ENCODE measurements around the gene USP37.
"Not testable (repeated sequence)": the region's sequence is repeated elsewhere in the genome, so short reads cannot be mapped to it uniquely, and the experiment has no call there.

The USP37 gene

DNA sequence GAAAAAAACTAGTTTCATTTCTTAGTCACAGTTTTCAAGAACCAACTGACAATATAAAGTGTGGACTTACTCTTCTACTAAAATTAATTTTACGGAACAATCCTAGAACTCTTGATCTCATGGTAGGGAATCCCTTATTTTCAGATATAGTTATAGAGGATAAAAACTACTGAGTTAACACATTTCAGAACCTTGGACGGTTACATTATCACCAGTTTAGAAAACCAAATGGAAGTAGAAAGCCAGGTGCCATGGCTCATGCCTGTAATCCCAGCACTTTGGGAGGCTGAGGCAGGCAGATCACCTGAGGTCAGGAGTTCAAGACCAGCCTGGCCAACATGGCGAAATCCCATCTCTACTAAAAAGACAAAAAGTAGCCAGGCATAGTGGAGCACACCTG is 13.9 kb downstream of the USP37 start:
- H4K8ac ChIP-seq (ENCODE audit: low read depth, low read length); DNase-seq; H3K79me2 ChIP-seq (ENCODE audit: control insufficient read depth, insufficient read depth, low read length, poor library complexity); H3K79me1 ChIP-seq (ENCODE audit: low read length); H2BK12ac ChIP-seq (ENCODE audit: low read length); H2AFZ ChIP-seq (ENCODE audit: insufficient read depth, low read length, poor library complexity); H4K12ac ChIP-seq (ENCODE audit: low read depth, low read length); H4K91ac ChIP-seq (ENCODE audit: low read depth, low read length); H3K4ac ChIP-seq (ENCODE audit: low read depth, low read length); H2BK5ac ChIP-seq (ENCODE audit: low read depth, low read length, poor library complexity); H3K9me3 ChIP-seq (ENCODE audit: insufficient read depth, low read depth, low read length); H3K18ac ChIP-seq (ENCODE audit: low read length); H3K4me3 ChIP-seq (ENCODE audit: low read depth, low read length); H3K23ac ChIP-seq (ENCODE audit: low read length); H3K4me2 ChIP-seq (ENCODE audit: low read length); H3K14ac ChIP-seq (ENCODE audit: low read length); H2AK5ac ChIP-seq (ENCODE audit: low read length); H2BK120ac ChIP-seq (ENCODE audit: insufficient read depth, low read length, poor library complexity); H3K27me3 ChIP-seq (ENCODE audit: insufficient read depth, low read length); H3K27ac ChIP-seq (ENCODE audit: low read depth, low read length); H3K9ac ChIP-seq (ENCODE audit: low read length); H3K4me1 ChIP-seq (ENCODE audit: control insufficient read depth in 1 of 2, insufficient read depth in 2 of 2, low read length in 2 of 2): not testable (repeated sequence)
- H3K36me3 ChIP-seq (ENCODE audit: control insufficient read depth in 1 of 2, insufficient read depth in 2 of 2, low read length in 2 of 2) = peaks cover 11% of the 10 kb centered on the region in 2 experiments
- WGBS (ENCODE audit: extremely low coverage, insufficient coverage, insufficient read length) = no CpG with 5 or more reads among the region's 3 CpGs

DNA sequence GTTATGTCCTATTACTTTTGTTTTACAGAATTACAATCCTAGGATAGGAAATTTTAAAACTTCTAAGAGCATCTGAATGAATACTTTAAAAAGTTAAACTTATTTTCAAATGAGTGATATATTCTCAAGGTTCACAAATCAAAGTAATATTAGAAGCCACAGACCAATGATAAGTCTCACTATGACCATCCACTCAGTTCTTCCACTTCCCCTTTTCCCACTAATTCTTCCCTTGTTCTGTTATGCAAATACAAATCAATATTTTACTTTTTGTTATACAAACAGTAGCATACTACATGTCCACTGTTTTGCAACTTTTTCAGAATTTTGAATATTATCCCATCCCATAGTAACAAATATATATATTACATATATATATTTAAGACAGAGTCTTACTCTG is 20.2 kb downstream of the USP37 start:
- Histone ChIP-seq H3K4ac (ENCODE audit: low read depth, low read length) (no peak overlapping the region), H3K79me2 (ENCODE audit: control insufficient read depth, insufficient read depth, low read length, poor library complexity) (no peaks in the 10 kb centered on the region), H2BK5ac (ENCODE audit: low read depth, low read length, poor library complexity) (no peak overlapping the region), H2AFZ (ENCODE audit: insufficient read depth, low read length, poor library complexity) (no peak overlapping the region), H3K9me3 (ENCODE audit: insufficient read depth, low read depth, low read length) (no peaks in the 10 kb centered on the region), H2AK5ac (ENCODE audit: low read length) (no peak overlapping the region), H3K9ac (ENCODE audit: low read length) (no peak overlapping the region), H3K18ac (ENCODE audit: low read length) (no peak overlapping the region), H3K14ac (ENCODE audit: low read length) (no peak overlapping the region), H4K91ac (ENCODE audit: low read depth, low read length) (no peak overlapping the region), H4K12ac (ENCODE audit: low read depth, low read length) (no peak overlapping the region), H3K27ac (ENCODE audit: low read depth, low read length) (no peak overlapping the region), H2BK120ac (ENCODE audit: insufficient read depth, low read length, poor library complexity) (no peak overlapping the region), H3K4me3 (ENCODE audit: low read depth, low read length) (no peak overlapping the region), H3K27me3 (ENCODE audit: insufficient read depth, low read length) (no peaks in the 10 kb centered on the region), H3K36me3 (ENCODE audit: control insufficient read depth in 1 of 2, insufficient read depth in 2 of 2, low read length in 2 of 2) (peaks cover 9 to 10% of the 10 kb centered on the region in 2 experiments), H2BK12ac (ENCODE audit: low read length) (no peak overlapping the region), H3K79me1 (ENCODE audit: low read length) (no peaks in the 10 kb centered on the region), H3K4me2 (ENCODE audit: low read length) (no peak overlapping the region), H4K8ac (ENCODE audit: low read depth, low read length) (no peak overlapping the region), H3K4me1 (ENCODE audit: control insufficient read depth in 1 of 2, insufficient read depth in 2 of 2, low read length in 2 of 2) (no peaks in the 10 kb centered on the region), H3K23ac (ENCODE audit: low read length) (no peak overlapping the region)
- DNase-seq = no peak

- Histone ChIP-seq H3K27ac (ENCODE audit: low read depth, low read length) (no peak overlapping the region), H4K8ac (ENCODE audit: low read depth, low read length) (no peak overlapping the region), H3K4me2 (ENCODE audit: low read length) (no peak overlapping the region), H3K79me1 (ENCODE audit: low read length) (no peaks in the 10 kb centered on the region), H4K91ac (ENCODE audit: low read depth, low read length) (no peak overlapping the region), H3K4me3 (ENCODE audit: low read depth, low read length) (no peak overlapping the region), H4K12ac (ENCODE audit: low read depth, low read length) (no peak overlapping the region), H2BK120ac (ENCODE audit: insufficient read depth, low read length, poor library complexity) (no peak overlapping the region), H3K9me3 (ENCODE audit: insufficient read depth, low read depth, low read length) (no peaks in the 10 kb centered on the region), H2AK5ac (ENCODE audit: low read length) (no peak overlapping the region), H3K27me3 (ENCODE audit: insufficient read depth, low read length) (no peaks in the 10 kb centered on the region), H3K18ac (ENCODE audit: low read length) (no peak overlapping the region), H3K4ac (ENCODE audit: low read depth, low read length) (no peak overlapping the region), H3K36me3 (ENCODE audit: control insufficient read depth in 1 of 2, insufficient read depth in 2 of 2, low read length in 2 of 2) (peaks cover 9 to 11% of the 10 kb centered on the region in 2 experiments), H2AFZ (ENCODE audit: insufficient read depth, low read length, poor library complexity) (no peak overlapping the region), H2BK12ac (ENCODE audit: low read length) (no peak overlapping the region), H3K23ac (ENCODE audit: low read length) (no peak overlapping the region), H3K9ac (ENCODE audit: low read length) (no peak overlapping the region), H3K79me2 (ENCODE audit: control insufficient read depth, insufficient read depth, low read length, poor library complexity) (no peaks in the 10 kb centered on the region), H2BK5ac (ENCODE audit: low read depth, low read length, poor library complexity) (no peak overlapping the region), H3K14ac (ENCODE audit: low read length) (no peak overlapping the region), H3K4me1 (ENCODE audit: control insufficient read depth in 1 of 2, insufficient read depth in 2 of 2, low read length in 2 of 2) (no peaks in the 10 kb centered on the region)
- no peak for DNase-seq
Observed at GRCh38 chr2:218547511-218547910, 20.6 kb downstream of the USP37 start.

DNA sequence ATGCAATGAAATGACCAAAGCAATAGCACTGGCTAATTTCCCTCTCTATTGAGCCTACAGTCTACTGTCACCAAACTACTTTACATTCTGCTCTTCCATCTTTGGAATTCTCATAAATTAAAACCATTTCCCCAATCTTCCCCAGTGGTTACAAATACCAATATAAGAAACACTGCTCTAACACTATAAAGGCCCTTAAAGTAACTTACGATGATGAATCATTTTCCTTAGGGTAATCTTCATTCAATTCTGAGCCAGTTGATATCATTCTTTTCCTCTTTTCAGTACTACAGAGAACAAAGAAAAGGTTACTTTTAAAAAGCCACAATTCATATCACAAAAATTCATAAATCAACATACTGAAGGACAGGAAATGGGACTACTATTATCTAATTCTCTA is 22.1 kb downstream of the USP37 start:
- H4K8ac ChIP-seq (ENCODE audit: low read depth, low read length) = no peak overlapping the region
- no peaks in the 10 kb centered on the region for H3K79me2 ChIP-seq (ENCODE audit: control insufficient read depth, insufficient read depth, low read length, poor library complexity)
- no peak overlapping the region for H4K12ac ChIP-seq (ENCODE audit: low read depth, low read length)
- H3K9ac ChIP-seq (ENCODE audit: low read length) = no peak overlapping the region
- no peak overlapping the region for H2BK120ac ChIP-seq (ENCODE audit: insufficient read depth, low read length, poor library complexity)
- no peaks in the 10 kb centered on the region for H3K79me1 ChIP-seq (ENCODE audit: low read length)
- no peak overlapping the region for H3K18ac ChIP-seq (ENCODE audit: low read length)
- DNase-seq = no peak
- H3K4me2 ChIP-seq (ENCODE audit: low read length) = no peak overlapping the region
- H3K27me3 ChIP-seq (ENCODE audit: insufficient read depth, low read length) = no peaks in the 10 kb centered on the region
- no peak overlapping the region for H2AK5ac ChIP-seq (ENCODE audit: low read length)
- no CpG with 5 or more reads among the region's 1 CpG for WGBS (ENCODE audit: extremely low coverage, insufficient coverage, insufficient read length)
- H2AFZ ChIP-seq (ENCODE audit: insufficient read depth, low read length, poor library complexity) = no peak overlapping the region
- H3K36me3 ChIP-seq (ENCODE audit: control insufficient read depth in 1 of 2, insufficient read depth in 2 of 2, low read length in 2 of 2) = peaks cover 7 to 18% of the 10 kb centered on the region in 2 experiments
- no peaks in the 10 kb centered on the region for H3K9me3 ChIP-seq (ENCODE audit: insufficient read depth, low read depth, low read length)
- H3K4ac ChIP-seq (ENCODE audit: low read depth, low read length) = no peak overlapping the region
- no peak overlapping the region for H3K27ac ChIP-seq (ENCODE audit: low read depth, low read length)
- H4K91ac ChIP-seq (ENCODE audit: low read depth, low read length) = no peak overlapping the region
- no peaks in the 10 kb centered on the region for H3K4me1 ChIP-seq (ENCODE audit: control insufficient read depth in 1 of 2, insufficient read depth in 2 of 2, low read length in 2 of 2)
- H2BK5ac ChIP-seq (ENCODE audit: low read depth, low read length, poor library complexity) = no peak overlapping the region
- no peak overlapping the region for H3K23ac ChIP-seq (ENCODE audit: low read length)
- H3K14ac ChIP-seq (ENCODE audit: low read length) = no peak overlapping the region
- no peak overlapping the region for H3K4me3 ChIP-seq (ENCODE audit: low read depth, low read length)
- H2BK12ac ChIP-seq (ENCODE audit: low read length) = no peak overlapping the region

DNA sequence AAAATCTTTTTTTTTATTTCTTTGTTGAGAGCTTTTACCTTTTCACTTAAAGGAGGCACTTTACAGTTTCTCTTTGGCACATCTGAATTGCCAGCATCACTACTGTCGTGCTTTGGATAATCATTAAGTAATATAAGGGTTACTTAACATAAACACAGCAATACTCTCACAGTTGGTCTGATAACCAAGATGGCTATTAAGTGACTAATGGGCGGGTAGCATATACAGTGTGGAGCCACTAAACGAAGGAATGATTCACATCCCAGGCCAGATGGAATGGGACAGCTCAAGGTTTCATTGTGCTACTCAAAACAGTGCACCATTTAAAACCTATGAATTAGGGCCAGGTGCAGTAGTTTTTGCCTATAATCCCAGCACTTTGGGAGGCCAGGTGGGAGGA is 28.1 kb downstream of the USP37 start:
- no peak overlapping the region for H3K4ac ChIP-seq (ENCODE audit: low read depth, low read length)
- no peak overlapping the region for H2BK5ac ChIP-seq (ENCODE audit: low read depth, low read length, poor library complexity)
- H3K4me3 ChIP-seq (ENCODE audit: low read depth, low read length) = no peak overlapping the region
- no peaks in the 10 kb centered on the region for H3K79me1 ChIP-seq (ENCODE audit: low read length)
- H3K79me2 ChIP-seq (ENCODE audit: control insufficient read depth, insufficient read depth, low read length, poor library complexity) = no peaks in the 10 kb centered on the region
- H4K91ac ChIP-seq (ENCODE audit: low read depth, low read length) = no peak overlapping the region
- no peak overlapping the region for H3K18ac ChIP-seq (ENCODE audit: low read length)
- WGBS (ENCODE audit: extremely low coverage, insufficient coverage, insufficient read length) = no CpG with 5 or more reads among the region's 3 CpGs
- no peak overlapping the region for H2BK120ac ChIP-seq (ENCODE audit: insufficient read depth, low read length, poor library complexity)
- no peak overlapping the region for H3K9ac ChIP-seq (ENCODE audit: low read length)
- no peaks in the 10 kb centered on the region for H3K9me3 ChIP-seq (ENCODE audit: insufficient read depth, low read depth, low read length)
- no peak overlapping the region for H3K14ac ChIP-seq (ENCODE audit: low read length)
- H3K4me1 ChIP-seq (ENCODE audit: control insufficient read depth in 1 of 2, insufficient read depth in 2 of 2, low read length in 2 of 2) = no peaks in the 10 kb centered on the region
- H2AK5ac ChIP-seq (ENCODE audit: low read length) = no peak overlapping the region
- no peak overlapping the region for H4K8ac ChIP-seq (ENCODE audit: low read depth, low read length)
- peak; percentile 10 to 32 for DNase-seq
- no peaks in the 10 kb centered on the region for H3K27me3 ChIP-seq (ENCODE audit: insufficient read depth, low read length)
- no peak overlapping the region for H2BK12ac ChIP-seq (ENCODE audit: low read length)
- no peak overlapping the region for H2AFZ ChIP-seq (ENCODE audit: insufficient read depth, low read length, poor library complexity)
- H3K4me2 ChIP-seq (ENCODE audit: low read length) = no peak overlapping the region
- H3K36me3 ChIP-seq (ENCODE audit: control insufficient read depth in 1 of 2, insufficient read depth in 2 of 2, low read length in 2 of 2) = peaks cover 12 to 20% of the 10 kb centered on the region in 2 experiments
- no peak overlapping the region for H3K27ac ChIP-seq (ENCODE audit: low read depth, low read length)
- H3K23ac ChIP-seq (ENCODE audit: low read length) = no peak overlapping the region
- H4K12ac ChIP-seq (ENCODE audit: low read depth, low read length) = no peak overlapping the region

Measured in trophoblast cell (in vitro differentiated cells and primary cell).